ENCODE data around the gene SLIT3. TPM values are rescaled to one million over a fixed set of nuclear protein-coding genes. Genes with fewer than 3 reads are reported as not detected.

SLIT3 gene
- total RNA-seq, 1 experiment from 2014 or later = 0.92 TPM

- H3K9me3 Mint-ChIP-seq = no peaks in the 10 kb centered on the region
- H3K14ac ChIP-seq (ENCODE audit: insufficient read depth, low read length) = no peak overlapping the region
- no peaks in the 10 kb centered on the region for H3K9me3 ChIP-seq (ENCODE audit: control insufficient read depth, low read depth, low read length)
- no peak overlapping the region for H2BK12ac ChIP-seq (ENCODE audit: insufficient read length, low read depth, low read length)
- no peak overlapping the region for H3K9ac ChIP-seq (ENCODE audit: extremely low read depth, insufficient read length, low read length)
- no CpG with 5 or more reads among the region's 1 CpG for WGBS (ENCODE audit: extremely low coverage, insufficient read length, low lambda C conversion rate)
- no peak overlapping the region for H2BK20ac ChIP-seq (ENCODE audit: low read depth, low read length, poor library complexity, severe bottlenecking)
- H3K4me1 ChIP-seq (ENCODE audit: insufficient read depth, low read length) = no peaks in the 10 kb centered on the region
- no peak overlapping the region for H2AK5ac ChIP-seq (ENCODE audit: insufficient read length, low read length)
- no peaks in the 10 kb centered on the region for H4K20me1 ChIP-seq (ENCODE audit: control insufficient read depth, insufficient read depth, insufficient read length)
- no peak overlapping the region for H3K4me3 Mint-ChIP-seq
- no peak overlapping the region for H3K56ac ChIP-seq (ENCODE audit: insufficient read length, low read depth, low read length)
- no peaks in the 10 kb centered on the region for H3K36me3 Mint-ChIP-seq (ENCODE audit: insufficient read depth in 1 of 3, low read depth in 3 of 3)
- H3K27me3 ChIP-seq (ENCODE audit: insufficient read depth, low read length) = no peaks in the 10 kb centered on the region
- no peaks in the 10 kb centered on the region for H3K79me1 ChIP-seq (ENCODE audit: insufficient read depth, low read depth, low read length, poor library complexity, severe bottlenecking)
- no peak overlapping the region for H3T11ph ChIP-seq (ENCODE audit: low read length)
- H4K5ac ChIP-seq (ENCODE audit: insufficient read length, low read depth, low read length) = no peak overlapping the region
- H3K27ac Mint-ChIP-seq = no peak overlapping the region
- no peak overlapping the region for H3K23ac ChIP-seq (ENCODE audit: insufficient read length, low read depth, low read length)
- H3K23me2 ChIP-seq (ENCODE audit: insufficient read length, low read depth, low read length, poor library complexity, severe bottlenecking) = no peaks in the 10 kb centered on the region
- no peak overlapping the region for H2BK120ac ChIP-seq (ENCODE audit: low read depth, low read length, poor library complexity, severe bottlenecking)
- no peak for TF ChIP-seq CTCF (conservative IDR thresholded peaks at IDR 0.05)
- DNase-seq = no peak
- no peaks in the 10 kb centered on the region for H3K4me1 Mint-ChIP-seq
- H4K91ac ChIP-seq (ENCODE audit: insufficient read length, low read depth, low read length) = no peak overlapping the region
- no peak overlapping the region for H3K27ac ChIP-seq (ENCODE audit: insufficient read length, low read depth, low read length)
- no peak overlapping the region for H2BK15ac ChIP-seq (ENCODE audit: low read depth, low read length)
- H2AFZ ChIP-seq (ENCODE audit: low read length) = no peak overlapping the region
- no peak overlapping the region for H3K18ac ChIP-seq (ENCODE audit: insufficient read length, low read depth, low read length)
- H3K27me3 Mint-ChIP-seq (ENCODE audit: low read depth) = peaks cover 16% of the 10 kb centered on the region
- H3K79me2 ChIP-seq (ENCODE audit: insufficient read depth, low read length) = no peaks in the 10 kb centered on the region
- no peak overlapping the region for H3K4me2 ChIP-seq (ENCODE audit: insufficient read depth, insufficient read length, low read length)
- H4K8ac ChIP-seq (replicated peaks; ENCODE audit: insufficient read length, low read depth, low read length) = no peak overlapping the region
- no peak overlapping the region for H3K4ac ChIP-seq (ENCODE audit: low read depth, low read length)
- no peak overlapping the region for H2BK5ac ChIP-seq (ENCODE audit: insufficient read length, low read length)
Observed at GRCh38 chr5:169258372-169259000, 42.5 kb downstream of the SLIT3 start.
